Raji (cell line): ENCODE results near the gene APOB.

ENCODE experiments used
- POLR2A ChIP-seq: IDR thresholded peaks from 2 replicates; pipeline ENCODE4 v1.6.1; 2011; ENCODE audit warnings: low read depth, low read length, control low read depth; ENCODE audit not compliant: insufficient read depth

APOB gene

DNA sequence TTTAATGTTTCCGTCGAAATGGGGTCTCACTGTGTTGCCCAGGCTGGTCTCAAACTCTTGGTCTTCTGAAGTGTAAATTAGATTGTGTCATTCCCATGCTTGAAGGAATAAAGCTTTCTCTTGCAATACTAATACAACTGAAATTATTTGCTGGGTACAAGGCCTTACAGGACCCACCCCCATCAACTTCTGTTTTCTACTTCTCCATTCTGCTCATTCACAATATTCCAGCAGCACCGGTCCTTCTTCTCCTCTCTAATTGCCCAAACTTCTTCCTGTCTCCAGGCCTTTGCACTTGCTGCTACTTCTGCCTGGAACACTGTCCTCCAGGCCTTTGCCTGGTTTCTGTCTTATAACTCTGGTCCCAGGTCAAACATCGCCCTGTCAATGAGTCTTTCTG, 73.8 kb downstream of the APOB start:
- no peak for TF ChIP-seq POLR2A

DNA sequence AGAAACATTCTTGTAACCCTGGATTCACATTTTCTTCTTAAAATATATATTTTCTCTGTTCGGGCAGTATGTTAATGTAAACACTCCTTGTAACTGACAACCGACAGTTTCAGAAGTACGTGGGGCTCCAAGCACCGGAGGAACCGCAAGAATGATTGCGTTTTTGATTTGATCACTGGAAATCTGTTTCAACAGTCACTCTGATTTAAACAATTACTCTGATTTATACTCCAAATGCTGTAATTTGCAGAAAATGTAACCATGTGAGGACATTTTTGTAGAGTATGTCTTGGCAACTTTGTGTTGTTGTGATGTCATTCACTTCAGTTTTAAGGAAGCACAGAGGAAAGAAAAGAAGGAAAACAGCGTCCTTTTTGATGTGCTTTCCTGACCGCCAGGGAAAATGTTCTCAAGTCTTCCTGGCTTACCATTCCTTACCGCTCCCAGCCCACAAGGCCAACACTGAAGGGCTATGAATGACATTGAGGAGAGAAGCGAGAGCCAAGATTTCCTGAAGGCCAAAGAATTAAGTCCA, 77.7 kb downstream of the APOB start:
- no peak for TF ChIP-seq POLR2A

- no peak for TF ChIP-seq POLR2A
Measured at GRCh38 chr2:20965221-20965620, 78.7 kb downstream of the APOB start.

- no peak for TF ChIP-seq POLR2A
Measured at GRCh38 chr2:20963867-20964266, 80.0 kb downstream of the APOB start.

- TF ChIP-seq POLR2A: no peak
Measured at GRCh38 chr2:20962939-20963557, 80.8 kb downstream of the APOB start.

- no peak for TF ChIP-seq POLR2A
Measured at GRCh38 chr2:20961858-20962257, 82.0 kb downstream of the APOB start.

DNA sequence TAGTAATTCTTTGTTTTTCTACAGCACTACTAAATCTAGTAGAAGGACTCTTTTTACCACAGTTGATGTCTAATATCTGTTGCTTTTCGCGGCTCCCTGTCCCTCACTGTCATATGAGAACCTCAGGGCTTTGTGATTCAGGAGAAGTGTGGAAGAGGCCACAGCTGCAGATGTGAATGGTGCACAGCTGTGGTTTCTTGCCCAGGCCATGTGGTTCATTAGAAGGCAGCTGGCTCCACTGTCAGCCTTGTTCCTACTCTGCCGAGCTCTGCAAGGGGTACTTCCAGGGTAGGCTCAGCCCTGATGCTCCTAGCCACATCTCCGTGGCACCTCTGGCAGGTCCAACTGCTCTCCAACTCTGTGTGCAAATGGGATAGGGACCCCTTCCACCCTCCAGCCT, 83.9 kb downstream of the APOB start:
- no peak for TF ChIP-seq POLR2A

DNA sequence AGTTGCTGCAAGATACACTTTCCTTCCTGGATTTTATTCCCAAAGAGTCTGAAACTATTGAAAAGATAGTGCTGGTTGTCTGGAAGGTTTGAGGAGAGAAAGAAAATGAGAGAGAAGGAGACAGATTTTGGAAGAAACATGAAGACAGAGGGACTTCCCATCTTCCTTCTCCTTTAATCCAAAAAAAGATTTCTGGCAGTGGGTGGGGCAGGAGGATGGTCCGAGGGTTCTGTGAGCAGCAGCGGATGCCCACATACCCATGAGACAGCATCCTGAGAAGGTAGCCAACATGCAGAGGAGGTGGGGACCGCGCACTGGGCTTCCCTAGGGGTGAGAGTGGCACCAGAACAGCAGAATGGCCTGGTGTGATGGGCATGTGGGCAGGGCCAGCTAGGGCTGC, 84.6 kb downstream of the APOB start:
- no peak for TF ChIP-seq POLR2A

DNA sequence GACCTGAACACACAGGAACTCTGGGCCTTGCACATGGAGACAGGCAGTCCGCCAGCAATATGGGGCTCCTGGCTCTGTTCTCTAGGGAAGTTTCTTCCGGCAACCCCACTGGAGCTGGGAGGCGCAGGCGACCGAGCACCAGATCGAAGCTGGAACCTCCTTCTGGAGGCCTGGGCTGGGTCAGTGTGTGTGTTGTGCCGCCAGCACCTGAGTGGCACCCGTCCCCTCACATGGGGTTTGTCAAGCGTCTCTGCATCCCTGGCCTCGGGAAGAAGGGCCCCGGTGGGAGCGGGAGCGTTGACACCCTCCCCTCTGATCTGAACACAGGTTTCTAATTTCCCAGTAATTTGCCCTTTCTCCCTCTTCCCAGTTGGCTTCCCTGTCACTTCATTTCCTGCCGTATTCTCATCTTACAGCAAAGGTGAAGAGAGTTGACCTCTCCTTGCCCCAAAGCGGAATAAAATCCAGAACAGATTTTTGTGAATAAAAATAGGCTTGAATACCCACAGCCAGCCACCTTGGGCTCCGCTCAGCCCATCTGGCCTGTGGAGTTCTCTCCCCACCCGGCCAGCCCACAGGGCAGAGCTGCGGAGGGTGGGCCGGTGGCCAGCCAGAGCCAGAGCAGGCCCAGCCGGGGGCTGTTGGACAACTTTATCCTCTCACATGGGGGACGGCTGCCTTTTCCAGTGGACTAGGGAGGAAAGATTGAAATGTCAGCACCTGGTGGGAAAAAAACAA, 85.9 kb downstream of the APOB start:
- no peak for TF ChIP-seq POLR2A

GRCh38 chr2:20955277-20956026, 88.4 kb downstream of the APOB start:
- no peak for TF ChIP-seq POLR2A

- TF ChIP-seq POLR2A: no peak
Measured at GRCh38 chr2:20953146-20953824, 90.6 kb downstream of the APOB start.
